Measurements from ENCODE around the gene PRAME.

DNA sequence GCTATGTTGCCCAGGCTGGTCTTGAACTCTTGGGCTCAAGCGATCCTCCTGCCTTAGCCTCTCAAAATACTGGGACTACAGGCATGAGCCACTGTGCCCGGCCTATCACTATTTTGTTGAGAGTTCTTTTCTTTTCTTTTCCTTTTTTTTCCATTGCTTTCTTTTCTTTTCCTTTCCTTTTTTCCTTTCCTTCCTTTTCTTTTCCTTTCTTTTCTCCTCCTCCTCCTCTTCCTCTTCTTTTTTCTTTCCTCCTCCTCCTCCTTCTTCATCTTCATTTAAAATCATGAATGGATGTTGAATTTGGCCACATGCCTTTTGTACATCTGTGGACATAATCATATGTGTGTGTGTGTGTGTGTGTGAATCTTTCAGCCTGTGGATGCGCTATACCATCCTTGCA is 25.7 kb upstream of the PRAME start:
- TF ChIP-seq EZH2 (IDR thresholded peaks at IDR 0.05; ENCODE audit: insufficient read depth, low read length): no peak
- TF ChIP-seq, protein P1, sequence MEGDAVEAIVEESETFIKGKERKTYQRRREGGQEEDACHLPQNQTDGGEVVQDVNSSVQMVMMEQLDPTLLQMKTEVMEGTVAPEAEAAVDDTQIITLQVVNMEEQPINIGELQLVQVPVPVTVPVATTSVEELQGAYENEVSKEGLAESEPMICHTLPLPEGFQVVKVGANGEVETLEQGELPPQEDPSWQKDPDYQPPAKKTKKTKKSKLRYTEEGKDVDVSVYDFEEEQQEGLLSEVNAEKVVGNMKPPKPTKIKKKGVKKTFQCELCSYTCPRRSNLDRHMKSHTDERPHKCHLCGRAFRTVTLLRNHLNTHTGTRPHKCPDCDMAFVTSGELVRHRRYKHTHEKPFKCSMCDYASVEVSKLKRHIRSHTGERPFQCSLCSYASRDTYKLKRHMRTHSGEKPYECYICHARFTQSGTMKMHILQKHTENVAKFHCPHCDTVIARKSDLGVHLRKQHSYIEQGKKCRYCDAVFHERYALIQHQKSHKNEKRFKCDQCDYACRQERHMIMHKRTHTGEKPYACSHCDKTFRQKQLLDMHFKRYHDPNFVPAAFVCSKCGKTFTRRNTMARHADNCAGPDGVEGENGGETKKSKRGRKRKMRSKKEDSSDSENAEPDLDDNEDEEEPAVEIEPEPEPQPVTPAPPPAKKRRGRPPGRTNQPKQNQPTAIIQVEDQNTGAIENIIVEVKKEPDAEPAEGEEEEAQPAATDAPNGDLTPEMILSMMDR (IDR thresholded peaks at IDR 0.05; ENCODE audit: insufficient read depth, low read depth, low read length): no peak

All from astrocyte (in vitro differentiated cells and primary cell).